GM10847 (cell line): ENCODE results near the gene FOXJ2.

Experiments
- POLR2A ChIP-seq: IDR thresholded peaks from 2 replicates; pipeline ENCODE4 v1.6.1; 2011; ENCODE audit not compliant: insufficient read length; ENCODE audit errors: extremely low read depth

FOXJ2 gene

GRCh38 chr12:8054816-8055215, 22.3 kb downstream of the FOXJ2 start:
- no peak for TF ChIP-seq POLR2A

GRCh38 chr12:8057306-8057705, 24.8 kb downstream of the FOXJ2 start:
- TF ChIP-seq POLR2A: no peak

GRCh38 chr12:8057839-8058238, 25.3 kb downstream of the FOXJ2 start:
- no peak for TF ChIP-seq POLR2A

- no peak for TF ChIP-seq POLR2A
These were observed 26.0 kb downstream of the FOXJ2 start for GRCh38 chr12:8058506-8058905.

DNA sequence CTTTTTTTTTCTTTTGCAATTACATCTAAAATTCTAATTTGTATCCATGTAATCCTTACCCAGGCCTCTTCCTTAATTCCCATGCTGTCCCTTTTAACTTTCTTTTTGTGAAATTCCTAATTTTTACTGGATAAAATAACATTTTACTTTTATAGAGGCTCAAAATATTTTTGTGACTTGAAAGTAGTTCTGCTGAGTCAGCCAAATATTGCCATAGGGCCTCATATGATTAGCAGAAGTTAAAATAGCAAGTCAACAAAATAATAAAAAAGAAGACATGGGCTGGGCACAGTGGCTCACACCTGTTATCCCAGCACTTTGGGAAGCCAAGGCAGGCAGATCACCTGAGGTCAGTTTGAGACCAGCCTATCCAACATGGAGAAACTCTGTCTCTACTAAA, 31.6 kb downstream of the FOXJ2 start:
- no peak for TF ChIP-seq POLR2A

- no peak for TF ChIP-seq POLR2A
These were observed 33.6 kb downstream of the FOXJ2 start, which contains the start of gene C3AR1 for GRCh38 chr12:8065991-8066594. Gene C3AR1, minus strand, starts transcription at chr12:8066359. Its CDS starts 6,174 bp downstream, at chr12:8060185.

DNA sequence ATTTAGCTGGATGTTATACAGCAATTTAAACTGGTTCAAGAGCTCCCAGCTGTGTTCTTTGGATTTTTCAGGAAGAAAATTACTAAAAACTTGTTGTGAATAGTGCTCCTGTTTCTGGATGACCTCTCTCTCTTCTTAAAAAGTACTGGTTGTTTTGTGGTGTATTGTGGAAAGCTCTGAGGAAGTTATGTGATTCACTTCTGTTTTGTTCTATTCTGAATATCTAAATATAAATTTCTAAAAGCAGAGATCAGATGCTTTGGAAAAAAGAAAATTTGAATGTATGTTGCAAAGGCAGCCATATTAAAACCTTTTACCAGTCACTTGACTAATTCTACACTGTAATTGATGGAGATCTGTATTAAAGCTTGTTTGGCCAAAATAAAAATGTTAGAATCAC, 37.1 kb downstream of the FOXJ2 start:
- TF ChIP-seq POLR2A: no peak

DNA sequence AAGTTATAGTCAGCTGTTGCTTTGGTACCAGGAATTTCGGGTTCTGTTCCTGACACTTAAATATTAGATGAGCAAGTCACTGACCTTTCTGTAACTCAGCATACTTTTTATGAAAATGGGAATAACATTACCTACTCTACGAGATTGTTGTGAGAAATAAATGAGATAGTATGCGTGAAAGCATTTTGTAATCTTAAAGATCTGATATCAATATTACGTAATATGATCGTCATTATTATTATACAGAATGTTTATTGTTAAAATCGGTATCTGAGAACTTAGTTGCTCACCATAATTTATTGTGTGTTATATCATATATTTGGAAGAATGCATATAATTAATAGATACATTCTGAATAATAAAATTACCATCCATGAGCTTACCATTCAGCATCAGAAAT, 43.4 kb downstream of the FOXJ2 start:
- TF ChIP-seq POLR2A: no peak

DNA sequence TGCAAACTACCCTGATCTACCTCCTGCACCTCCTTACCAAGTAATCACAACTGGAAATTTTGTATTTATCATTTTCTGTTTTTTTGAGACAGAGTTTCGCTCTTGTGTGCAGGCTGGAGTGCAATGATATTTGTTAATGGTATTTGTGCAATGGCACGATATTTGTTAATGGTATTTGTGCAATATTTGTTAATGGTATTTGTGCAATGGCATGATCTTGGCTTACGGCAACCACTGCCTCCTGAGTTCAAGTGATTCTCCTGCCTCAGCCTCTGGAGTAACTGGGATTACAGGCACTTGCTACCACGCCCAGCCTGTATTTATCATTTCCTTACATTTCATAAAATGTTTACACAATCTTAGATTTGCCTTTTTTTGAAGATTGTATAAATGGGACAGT, 43.9 kb downstream of the FOXJ2 start:
- no peak for TF ChIP-seq POLR2A

GRCh38 chr12:8077207-8077606, 44.7 kb downstream of the FOXJ2 start:
- no peak for TF ChIP-seq POLR2A

GRCh38 chr12:8078398-8078797, 45.9 kb downstream of the FOXJ2 start:
- no peak for TF ChIP-seq POLR2A

DNA sequence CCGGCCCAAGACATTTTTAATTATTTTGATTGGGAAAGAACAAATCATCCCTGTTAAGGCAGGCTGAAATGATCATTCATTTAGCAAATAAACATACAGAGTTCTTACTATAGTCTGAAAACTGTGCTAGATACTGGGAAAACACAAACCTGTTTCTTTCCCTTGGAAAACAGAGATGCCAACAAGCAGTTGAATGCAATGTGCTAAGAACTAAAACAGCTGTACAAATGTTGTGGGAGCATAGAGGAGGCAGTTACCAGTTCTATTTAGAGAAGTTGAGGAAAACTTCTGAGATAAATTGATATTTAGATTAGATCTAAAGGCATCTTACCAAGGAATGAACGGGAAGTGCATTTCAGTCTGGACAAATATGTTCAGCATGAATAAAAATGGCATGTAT, 46.4 kb downstream of the FOXJ2 start:
- TF ChIP-seq POLR2A: no peak

DNA sequence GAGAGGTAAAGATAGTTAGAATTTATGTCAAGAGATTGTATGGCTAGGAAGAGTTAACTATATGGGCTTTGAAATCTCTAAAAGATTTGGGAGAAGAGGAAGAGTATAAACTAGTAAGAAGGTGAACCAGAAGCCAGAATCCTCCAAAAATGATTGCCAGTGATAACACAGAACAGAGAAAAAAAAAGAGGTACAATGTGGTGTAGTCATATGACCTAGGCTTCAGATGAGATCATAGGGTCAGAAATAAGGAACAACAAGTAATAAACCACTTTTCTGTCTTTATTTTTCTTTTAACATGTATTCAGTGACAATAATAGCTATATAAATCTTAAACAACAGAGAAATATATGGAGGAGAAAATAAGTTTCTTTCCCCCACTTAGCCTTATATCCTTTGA, 47.6 kb downstream of the FOXJ2 start:
- TF ChIP-seq POLR2A: no peak

- no peak for TF ChIP-seq POLR2A
These were observed 48.9 kb downstream of the FOXJ2 start for GRCh38 chr12:8081251-8081920.

DNA sequence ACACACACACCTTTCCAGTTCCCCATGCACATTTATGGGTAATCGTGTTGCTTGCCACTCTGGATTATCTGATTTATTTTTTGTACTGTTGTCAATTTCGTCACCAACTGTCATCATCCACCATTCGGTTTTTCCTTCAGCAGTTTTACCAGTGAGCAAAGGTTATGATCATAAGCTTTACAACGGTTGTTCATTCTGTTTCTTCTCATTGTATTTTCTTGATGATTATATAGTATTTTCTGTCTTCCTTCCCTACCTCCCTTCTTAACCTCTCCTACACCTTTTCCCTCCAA, 50.2 kb downstream of the FOXJ2 start:
- TF ChIP-seq POLR2A: no peak

- TF ChIP-seq POLR2A: no peak
These were observed 55.1 kb downstream of the FOXJ2 start for GRCh38 chr12:8087666-8088065.

DNA sequence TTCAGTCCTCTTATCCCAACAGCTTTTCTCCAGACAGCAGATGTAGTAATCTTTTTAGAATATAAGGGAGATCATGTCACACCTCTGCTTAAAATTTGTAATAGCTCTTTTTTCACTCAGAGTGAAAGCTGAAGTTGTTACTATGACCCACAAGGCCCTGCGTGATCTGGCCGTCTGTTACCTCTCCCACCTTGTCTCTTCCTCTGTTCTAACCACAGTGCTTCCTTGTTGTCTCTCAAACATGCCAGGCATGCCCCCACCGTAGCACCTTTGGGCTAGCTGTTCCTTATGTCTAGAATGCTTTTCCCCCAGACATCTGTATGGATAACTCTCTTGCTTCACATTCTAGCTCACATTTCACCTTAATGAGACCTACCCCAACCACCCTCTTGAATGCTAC, 56.1 kb downstream of the FOXJ2 start:
- TF ChIP-seq POLR2A: no peak
